ENCODE results near the gene OBSCN. TPM values are rescaled to one million over a fixed set of nuclear protein-coding genes. Genes with fewer than 3 reads are reported as not detected.

Gene OBSCN
- total and polyA plus RNA-seq, 2 donors (not counting 3 experiments of a cell fraction or from before 2014, with no cell fraction given) = 1.5 to 2.9 TPM

GRCh38 chr1:228373004-228373680 lies 165.3 kb downstream of the OBSCN start:
- no TSS peak for BruUV-seq (replicated peaks)
- Histone ChIP-seq H3K9me1 (replicated peaks; ENCODE audit: control insufficient read depth, extremely low read depth, insufficient read depth, low read length) (no peaks in the 10 kb centered on the region), H3K4me1 (ENCODE audit: control insufficient read depth, extremely low read depth, insufficient read depth, low read length) (no peaks in the 10 kb centered on the region), H3K4me3 (replicated peaks in 1 of 3; ENCODE audit: insufficient read depth in 1 of 3, low read depth in 1 of 3, low read length in 3 of 3) (no peak overlapping the region), H3K36me3 (ENCODE audit: control insufficient read depth in 2 of 2, extremely low read depth in 1 of 2, insufficient read depth in 2 of 2, low read length in 2 of 2) (no peaks in the 10 kb centered on the region), H3K79me2 (ENCODE audit: control insufficient read depth, insufficient read depth, low read length) (no peaks in the 10 kb centered on the region), H3K27ac (ENCODE audit: insufficient read depth, low read depth, low read length) (no peak overlapping the region), H3K9me3 (replicated peaks; ENCODE audit: control insufficient read depth, insufficient read depth, low read length) (no peaks in the 10 kb centered on the region), H3K4me2 (ENCODE audit: insufficient read depth, low read length) (no peak overlapping the region), H3K9ac (replicated peaks; ENCODE audit: extremely low read depth, insufficient read depth, low read length) (no peak overlapping the region), H3K27me3 (ENCODE audit: control insufficient read depth in 2 of 2, insufficient read depth in 2 of 2, low read length in 2 of 2) (no peaks in the 10 kb centered on the region), H4K20me1 (replicated peaks; ENCODE audit: control insufficient read depth, extremely low read depth, insufficient read depth, low read length) (no peaks in the 10 kb centered on the region), H2AFZ (ENCODE audit: low read depth, low read length) (no peak overlapping the region)
- no peak for TF ChIP-seq MYC (IDR thresholded peaks at IDR 0.05; ENCODE audit: low read depth, low read length)
- no peak for TF ChIP-seq POLR2AphosphoS5 (IDR thresholded peaks at IDR 0.05; ENCODE audit: insufficient read depth, low read depth, low read length)
- TF ChIP-seq FOS (IDR thresholded peaks at IDR 0.05; ENCODE audit: borderline replicate concordance, insufficient read depth, low read length) = no peak
- no peak for TF ChIP-seq GATA2 (IDR thresholded peaks at IDR 0.05; ENCODE audit: insufficient read depth, insufficient read length, low read depth, low read length)
- TF ChIP-seq POLR2A (IDR thresholded peaks at IDR 0.05; ENCODE audit: low read depth, low read length) = no peak
- TF ChIP-seq EZH2 (IDR thresholded peaks at IDR 0.05; ENCODE audit: borderline replicate concordance, low read depth, low read length, severe bottlenecking) = no peak
- no peak for TF ChIP-seq JUN (IDR thresholded peaks at IDR 0.05; ENCODE audit: borderline replicate concordance, insufficient read depth, insufficient read length, low read depth)
- no peak for TF ChIP-seq CTCF (IDR thresholded peaks at IDR 0.05; ENCODE audit: extremely low read depth in 1 of 2, insufficient read depth in 1 of 2, low read depth in 1 of 2, low read length in 2 of 2)
- TF ChIP-seq MAX (IDR thresholded peaks at IDR 0.05; ENCODE audit: insufficient read depth, insufficient read length) = no peak
- ChIA-PET CTCF (no interaction called here), POLR2A (no interaction called here)
- no peak for FAIRE-seq
- dilution Hi-C loops (cut with MboI; ENCODE audit: extremely low pct_ligation_motif_present, low sequenced_read_pairs) = no loop called here
- intact Hi-C loops (cut with micrococcal nuclease) = no loop called here
- DNase-seq (ENCODE audit: low read depth, low spot score) = no peak
